Heart right ventricle (tissue), 16 donors: Measurements from ENCODE around the gene CNOT6L. TPM values are rescaled to one million over a fixed set of nuclear protein-coding genes. Genes with fewer than 3 reads are reported as not detected.

Source experiments
- ATAC-seq, 8 donors: fragments of 200-7000 bp; cut with Tn5 transposase; one replicate each; pipeline ENCODE4 v1.9.1; 2020; ENCODE audit warnings: mild to moderate bottlenecking in 8 of 8, moderate library complexity in 8 of 8, moderate number of reproducible peaks in 1 of 8
- DNase-seq, 2 donors: peaks; one replicate each; pipeline ENCODE4 v3.0.0-alpha.2; 2020
- H3K27ac ChIP-seq, 10 donors: fragments of 200-600 bp; sonication (generic) in 2 of 10; one replicate each; pipeline versions ENCODE4 v1.5.0 to v1.8.0; 2020 to 2022; ENCODE audit warnings: mild to moderate bottlenecking in 3 of 10
- H3K27me3 ChIP-seq, 7 donors: fragments of 200-600 bp; one replicate each; pipeline ENCODE4 v1.8.0; 2021 to 2022; ENCODE audit warnings: mild to moderate bottlenecking in 2 of 7
- H3K36me3 ChIP-seq, 9 donors: fragments of 200-600 bp; sonication (generic) in 1 of 9; one replicate each; pipeline versions ENCODE4 v1.5.0 to v1.8.0; 2020 to 2022; ENCODE audit warnings: mild to moderate bottlenecking in 2 of 9
- H3K4me1 ChIP-seq, 9 donors: fragments of 200-600 bp; sonication (generic) in 1 of 9; one replicate each; pipeline versions ENCODE4 v1.5.0 to v1.8.0; 2020 to 2022; ENCODE audit warnings: mild to moderate bottlenecking in 4 of 9
- H3K4me3 ChIP-seq, 10 donors: fragments of 200-600 bp; sonication (generic) in 2 of 10; one replicate each; pipeline versions ENCODE4 v1.5.0 to v1.8.0; 2020 to 2022; ENCODE audit warnings: mild to moderate bottlenecking in 7 of 10, moderate library complexity in 2 of 10
- H3K9me3 ChIP-seq, 11 donors: fragments of 200-600 bp in 10 of 11; sonication (generic) in 2 of 11; one replicate each; pipeline versions ENCODE4 v1.5.0 to v1.8.0; 2013 to 2022; ENCODE audit warnings: mild to moderate bottlenecking in 2 of 11, control low read depth in 1 of 11, moderate library complexity in 1 of 11
- CTCF ChIP-seq, 9 donors: fragments of 200-600 bp; sonication (generic) in 2 of 9; IDR thresholded peaks; one replicate each; pipeline versions ENCODE4 v1.5.0 to v1.8.0; 2021 to 2022; ENCODE audit warnings: antibody characterized with exemption in 9 of 9, mild to moderate bottlenecking in 5 of 9, moderate library complexity in 1 of 9
- WGBS, 2 donors: extraction: QIAGEN DNeasy Blood & Tissue Kit; methylation state at CpG; one replicate each; pipeline ENCODE4 v1.1.7; 2013; ENCODE audit warnings: inconsistent platforms in 1 of 2; 5-methylcytosine and 5-hydroxymethylcytosine counted together
- intact Hi-C, 10 donors: fragments of 100-400 bp; cut with DNase I; formaldehyde crosslinking; loops; one replicate each; pipeline versions ENCODE4 v1.11.1 to v1.14.2; 2022
- polyA plus RNA-seq, 2 donors: library from polyadenylated mRNA; stranded (reverse); fragments of 200-250 nt; gene quantifications; one replicate each; pipeline ENCODE4 v1.2.3, GENCODE V29; 2013
- total RNA-seq, 10 donors: library from RNA; stranded (reverse); fragmentation: NEBNext Ultra II Directional in 3 of 10; extraction: Animal tissue kit (Norgen Biotek cat#: 25700) in 3 of 10; gene quantifications; one replicate each; pipeline versions ENCODE4 v1.2.1 to v1.2.4, GENCODE V29; 2021 to 2023
- donor health status: Arrhythmogenic right ventricular cardiomyopathy.
- donor health status: ischemic (EF 13 %, LVEDD 7.1; RV severe dilation, severe dysfunction).
- donor health status: healthy with polysubstance abuse.
- donor health status: DM: no; HTN: yes; CAD: no.
- donor health status: DM: no; HTN: no; CAD: no.
- donor health status: ischemic (EF 25% LVEDD 6.9; RV normal size, moderate dysfunction).
- donor health status: ischemic (EF 25% LVEDD 5.7; RV mildly dilated, moderate dysfunction).
- donor health status: healthy.
- donor health status: DM: yes; HTN: yes; CAD: no.
- donor health status: Ischemic cardiomyopathy.
- donor health status: ischemic (EF 35%, LVEDD 5.7; RV mildly dilated, moderate dysfunction).
- donor health status: nonischemic (EF 11% LVEDD 7.7; RV severe dilation, severe dysfunction).
- donor health status: DM: yes; HTN: yes; CAD: no.
- donor health status: PGD.
- donor health status: ischemic (EF 29% LVEDD 5.4; RV normal size, mild dysfunction).
- donor health status: nonischemic (EF 23%, LVEDD 6.1; RV moderate dilation, normal function).

CNOT6L gene
- total and polyA plus RNA-seq, 12 donors: 3.2 to 32.2 (median 23.2) TPM

- Histone ChIP-seq H3K27ac (no peak overlapping the region), H3K4me1 (peaks cover 0 to 7% (median 0%) of the 10 kb centered on the region in 9 donors), H3K4me3 (no peak overlapping the region), H3K9me3 (no peaks in the 10 kb centered on the region), H3K27me3 (no peaks in the 10 kb centered on the region), H3K36me3 (no peaks in the 10 kb centered on the region)
- DNase-seq (no peak), ATAC-seq (no peak)
- intact Hi-C loops: no loop called here
- TF ChIP-seq CTCF (IDR thresholded peaks at IDR 0.05): no peak
- 80 to 83% methylated on average over 1 of the region's 1 CpG for WGBS, 2 donors
Observed at GRCh38 chr4:77845400-77845799, 26.2 kb upstream of the CNOT6L start.

DNA sequence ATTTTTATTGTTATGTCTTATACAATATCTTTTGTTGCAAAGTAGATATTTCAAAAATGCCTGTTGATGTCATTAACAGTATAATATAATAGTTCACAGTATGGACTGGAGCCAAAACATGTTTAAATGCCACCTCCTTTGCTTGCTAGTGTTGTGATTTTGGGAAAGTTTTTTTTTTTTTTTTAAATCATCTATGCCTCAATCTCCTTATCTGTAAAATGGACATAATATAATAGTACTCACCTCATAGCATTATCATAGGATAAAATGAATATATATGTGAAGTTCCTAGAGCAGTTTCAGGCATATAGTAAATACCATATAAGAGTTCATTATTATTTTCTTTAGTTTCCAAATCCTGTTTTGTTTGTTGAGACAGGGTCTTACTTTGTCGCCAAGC lies 25.2 kb upstream of the CNOT6L start:
- ATAC-seq (no peak), DNase-seq (no peak)
- intact Hi-C loops: no loop called here
- no peak for TF ChIP-seq CTCF (IDR thresholded peaks at IDR 0.05)
- H3K27me3 ChIP-seq: no peaks in the 10 kb centered on the region
- H3K9me3 ChIP-seq: no peaks in the 10 kb centered on the region
- H3K4me1 ChIP-seq: peaks cover 0 to 7% (median 0%) of the 10 kb centered on the region in 9 donors
- no peaks in the 10 kb centered on the region for H3K36me3 ChIP-seq
- 98 to 100% methylated on average over 1 of the region's 1 CpG for WGBS, 2 donors
- no peak overlapping the region for H3K27ac ChIP-seq
- no peak overlapping the region for H3K4me3 ChIP-seq

DNA sequence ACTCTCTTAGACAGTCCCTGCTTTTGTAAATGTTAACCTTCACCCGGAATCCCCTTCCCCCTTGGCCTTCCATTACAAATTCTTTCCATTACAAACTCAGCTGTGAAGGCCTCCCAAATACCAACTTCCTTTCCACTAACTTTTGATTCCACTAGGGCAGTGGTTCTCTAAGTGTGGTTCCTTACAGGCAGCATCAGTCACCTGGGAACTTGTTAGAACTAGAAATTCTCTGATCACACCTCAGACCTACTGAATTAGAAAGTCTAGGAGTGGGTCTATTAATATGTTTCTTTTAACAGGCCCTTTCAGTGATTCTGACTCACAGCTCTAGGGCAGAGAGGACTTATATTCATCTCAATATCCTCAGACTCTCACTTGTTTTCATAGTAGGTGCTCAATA lies 24.5 kb upstream of the CNOT6L start:
- intact Hi-C loops: no loop called here
- ATAC-seq (peak in 1 of 8 donors; percentile 19), DNase-seq (no peak)
- no peak for TF ChIP-seq CTCF (IDR thresholded peaks at IDR 0.05)
- Histone ChIP-seq H3K27me3 (no peaks in the 10 kb centered on the region), H3K9me3 (no peaks in the 10 kb centered on the region), H3K4me1 (peaks cover 0 to 7% (median 0%) of the 10 kb centered on the region in 9 donors), H3K36me3 (no peaks in the 10 kb centered on the region), H3K4me3 (no peak overlapping the region), H3K27ac (peak overlapping the region in 2 of 10 donors; percentile 33 to 48)
- WGBS, 2 donors: 44 to 58% methylated on average over 1 of the region's 1 CpG

GRCh38 chr4:77834403-77834802 lies 15.2 kb upstream of the CNOT6L start:
- no peak for TF ChIP-seq CTCF (IDR thresholded peaks at IDR 0.05)
- Histone ChIP-seq H3K4me1 (no peaks in the 10 kb centered on the region), H3K27ac (no peak overlapping the region), H3K9me3 (no peaks in the 10 kb centered on the region), H3K36me3 (no peaks in the 10 kb centered on the region), H3K27me3 (no peaks in the 10 kb centered on the region), H3K4me3 (no peak overlapping the region)
- 68 to 75% methylated on average over 4 of the region's 4 CpGs for WGBS, 2 donors
- intact Hi-C loops: no loop called here
- DNase-seq: no peak
- ATAC-seq: no peak
